GM19099 (cell line): Measurements from ENCODE around the gene ARPC1A.

Experiments used
- POLR2A ChIP-seq: IDR thresholded peaks from 3 replicates; pipeline ENCODE4 v1.6.1; 2011; ENCODE audit warnings: low read depth; ENCODE audit not compliant: insufficient read length; ENCODE audit errors: extremely low read depth

The ARPC1A gene

DNA sequence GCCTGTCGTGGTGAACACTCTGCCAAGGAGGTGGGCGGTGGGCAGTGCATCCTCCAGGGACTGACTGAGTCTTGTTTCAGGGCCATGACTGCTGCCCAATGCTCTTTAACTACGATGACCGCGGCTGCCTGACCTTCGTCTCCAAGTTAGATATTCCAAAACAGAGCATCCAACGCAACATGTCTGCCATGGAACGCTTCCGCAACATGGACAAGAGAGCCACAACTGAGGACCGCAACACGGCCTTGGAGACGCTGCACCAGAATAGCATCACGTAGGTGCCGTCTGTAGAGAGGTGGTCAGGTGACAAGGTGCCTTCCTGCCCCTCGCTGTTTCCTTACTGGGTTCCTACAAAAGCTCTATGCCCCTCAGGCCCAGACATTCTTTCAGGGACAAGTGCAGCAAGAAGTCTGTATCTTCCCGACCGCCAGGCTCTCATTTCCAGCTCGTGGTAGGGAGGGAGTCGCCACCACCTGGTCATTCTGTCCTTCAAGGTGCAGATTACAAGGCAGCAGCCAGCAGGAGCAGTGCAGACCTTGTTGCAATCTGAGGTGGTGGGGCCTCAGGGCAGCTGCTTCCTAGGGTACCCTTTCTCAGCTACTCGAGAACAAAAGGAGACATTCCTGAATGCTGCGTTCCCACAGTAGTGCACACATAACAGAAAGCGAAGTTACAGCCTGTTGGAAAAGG lies 33.9 kb downstream of the ARPC1A start:
- no peak for TF ChIP-seq POLR2A

GRCh38 chr7:99362801-99363200 lies 37.1 kb downstream of the ARPC1A start:
- no peak for TF ChIP-seq POLR2A

DNA sequence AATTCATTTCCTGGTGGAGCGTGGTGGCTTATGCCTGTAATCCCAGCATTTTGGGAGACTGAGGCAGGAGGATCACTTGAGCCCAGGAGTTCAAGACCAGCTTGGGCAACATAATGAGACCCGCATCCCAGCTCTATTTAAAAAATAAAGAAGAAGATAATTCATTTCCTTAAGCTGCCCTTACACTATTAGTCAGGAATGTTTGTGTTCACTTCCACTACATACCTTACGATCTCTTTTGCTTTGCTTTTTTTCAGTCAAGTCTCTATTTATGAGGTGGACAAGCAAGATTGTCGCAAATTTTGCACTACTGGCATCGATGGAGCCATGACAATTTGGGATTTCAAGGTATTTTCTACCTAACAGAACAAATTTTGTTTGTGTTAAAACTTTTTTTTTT lies 37.6 kb downstream of the ARPC1A start:
- TF ChIP-seq POLR2A = no peak

GRCh38 chr7:99365318-99366141 lies 39.8 kb downstream of the ARPC1A start:
- TF ChIP-seq POLR2A = no peak

- TF ChIP-seq POLR2A = no peak
Observed at GRCh38 chr7:99366646-99367045, 40.9 kb downstream of the ARPC1A start.

DNA sequence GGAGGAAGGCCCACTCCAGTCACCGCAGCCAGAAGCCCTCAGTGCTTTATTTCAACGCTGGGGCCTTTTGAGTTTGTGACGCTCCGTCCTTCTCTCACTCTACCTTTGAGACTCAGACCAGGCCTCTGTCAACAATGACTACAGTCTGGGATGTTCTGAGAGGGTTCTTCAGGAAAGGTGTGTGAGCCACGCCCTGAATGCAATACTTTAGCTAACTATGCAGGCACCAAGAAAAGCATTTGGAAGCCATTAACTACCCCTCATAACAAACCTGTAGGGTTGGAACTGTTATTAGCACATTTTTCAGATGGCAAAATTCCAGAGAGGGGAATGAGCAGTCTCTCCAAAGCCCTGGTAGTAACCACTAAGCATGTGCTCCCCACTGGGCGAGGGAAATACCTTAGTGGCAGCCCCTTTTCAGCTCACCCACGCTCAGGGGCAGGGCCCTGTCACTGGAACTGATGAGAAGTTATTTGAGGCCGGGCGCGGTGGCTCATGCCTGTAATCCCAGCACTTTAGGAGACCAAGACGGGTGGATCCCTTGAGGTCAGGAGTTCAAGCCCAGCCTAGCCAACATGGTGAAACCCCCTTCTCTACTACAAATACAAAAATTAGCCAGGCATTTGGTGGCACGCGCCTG lies 43.2 kb downstream of the ARPC1A start:
- TF ChIP-seq POLR2A = no peak

DNA sequence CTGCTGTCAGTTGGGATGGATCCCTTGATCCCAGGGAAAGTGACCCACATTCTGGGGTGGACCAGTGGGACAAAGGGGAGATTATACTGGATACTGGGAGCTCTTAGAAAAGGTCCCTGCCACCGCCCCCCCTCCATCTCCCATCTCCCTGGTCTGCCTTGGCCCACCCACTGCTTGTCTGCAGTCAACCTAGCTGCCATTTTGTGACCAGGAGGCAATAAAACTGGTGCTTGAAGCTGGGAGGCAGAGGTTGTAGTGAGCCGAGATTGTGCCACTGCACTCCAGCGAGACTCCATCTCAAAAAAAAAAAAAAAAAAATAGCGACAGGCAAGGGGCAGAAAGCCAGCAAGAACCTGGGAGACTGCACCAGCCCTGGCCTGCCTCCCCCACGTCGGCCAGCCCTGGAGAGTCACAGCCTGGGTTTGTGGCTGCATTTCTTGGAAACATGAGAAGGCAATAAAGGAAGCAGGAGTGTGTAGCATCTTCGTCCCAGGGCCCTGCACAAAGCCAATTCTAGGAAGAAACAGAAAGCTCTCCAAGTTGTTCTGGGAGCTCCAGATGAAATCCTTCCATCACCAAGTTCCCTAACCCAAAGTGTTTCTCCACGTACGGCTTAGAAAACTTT lies 44.2 kb downstream of the ARPC1A start:
- TF ChIP-seq POLR2A = no peak

DNA sequence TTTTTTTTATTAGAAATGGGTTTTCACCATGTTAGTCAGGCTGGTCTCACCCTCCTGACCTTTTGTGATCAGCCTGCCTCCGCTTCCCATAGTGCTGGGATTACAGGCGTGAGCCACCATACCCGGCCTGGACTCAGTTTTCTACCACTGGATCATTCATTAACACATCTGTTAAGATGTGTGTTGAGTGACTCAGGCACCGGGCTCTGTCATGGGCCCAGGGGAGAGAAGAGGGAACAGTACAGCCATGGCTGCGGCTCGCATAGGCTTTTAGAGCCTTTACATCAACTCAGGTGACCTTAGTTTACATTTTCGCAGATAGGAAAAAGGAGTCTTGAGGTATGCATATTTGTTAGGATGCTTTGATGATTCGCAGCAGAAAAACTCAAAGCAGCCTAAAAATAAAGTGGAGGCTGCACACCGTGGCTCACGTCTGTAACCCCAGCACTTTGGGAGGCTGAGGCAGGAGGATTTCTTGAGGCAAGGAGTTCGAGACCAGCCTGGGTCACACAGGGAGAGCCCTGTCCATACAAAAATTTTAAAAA lies 45.8 kb downstream of the ARPC1A start:
- no peak for TF ChIP-seq POLR2A

- TF ChIP-seq POLR2A = no peak
Observed at GRCh38 chr7:99372275-99373090, 46.8 kb downstream of the ARPC1A start.

DNA sequence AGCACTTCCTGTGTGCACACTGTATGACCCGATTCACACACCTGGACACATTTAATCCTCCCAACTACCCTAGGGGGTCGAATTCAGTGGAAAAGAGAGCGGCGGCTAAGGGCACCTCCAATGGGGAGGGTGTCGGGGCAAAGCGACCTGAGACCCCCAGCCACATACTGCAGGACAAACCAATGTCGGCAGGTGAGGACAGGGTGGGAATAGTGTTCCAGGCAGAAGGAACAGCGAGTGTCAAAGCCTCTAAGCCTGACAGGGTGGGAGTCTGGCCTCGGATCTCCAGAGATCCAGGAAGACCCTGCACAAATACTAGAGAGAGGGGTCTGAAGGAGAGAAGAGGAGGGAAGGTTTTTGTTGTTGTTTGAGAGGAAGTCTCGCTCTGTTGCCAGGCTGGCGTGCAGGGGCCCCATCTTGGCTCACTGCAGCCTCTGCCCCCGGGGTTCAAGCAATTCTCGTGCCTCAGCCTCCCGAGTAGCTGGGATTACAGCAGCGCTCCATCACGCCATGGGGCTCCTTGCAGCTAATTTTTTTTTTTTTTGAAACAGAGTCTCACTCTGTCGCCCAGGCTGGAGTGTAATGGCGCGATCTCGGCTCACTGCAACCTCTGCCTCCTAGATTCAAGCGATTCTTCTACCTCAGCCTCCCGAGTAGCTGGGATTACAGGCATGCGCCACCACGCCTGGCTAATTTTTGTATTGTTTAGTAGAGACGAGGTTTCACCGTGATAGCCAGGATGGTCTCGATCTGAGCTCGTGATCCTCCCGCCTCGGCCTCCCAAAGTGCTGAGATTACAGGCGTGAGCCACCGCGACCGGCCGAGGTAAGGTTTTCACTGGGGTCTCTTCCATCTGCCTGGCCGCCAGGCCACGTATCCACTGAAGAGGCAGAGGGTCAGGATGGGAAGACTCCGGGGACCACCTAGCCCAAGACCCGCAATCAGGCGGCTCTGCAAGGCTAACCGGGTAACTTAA lies 47.7 kb downstream of the ARPC1A start:
- TF ChIP-seq POLR2A = no peak

GRCh38 chr7:99374111-99375064 lies 48.7 kb downstream of the ARPC1A start, which contains the start of gene ARPC1B:
Gene ARPC1B (plus strand): TSS chr7:99374730. CDS start chr7:99385715, 10,985 bp downstream.
- peak; percentile 93 for TF ChIP-seq POLR2A
